ENCODE results near the gene MYO18B.

The MYO18B gene

GRCh38 chr22:25817092-25817943 is 75.3 kb downstream of the MYO18B start:
- TF ChIP-seq TAF1 (IDR thresholded peaks at IDR 0.05; ENCODE audit: borderline replicate concordance, insufficient read depth, low read length), result no peak
- TF ChIP-seq POLR2AphosphoS5 (IDR thresholded peaks at IDR 0.05; ENCODE audit: low read depth, low read length), result no peak
- TF ChIP-seq, protein P1, sequence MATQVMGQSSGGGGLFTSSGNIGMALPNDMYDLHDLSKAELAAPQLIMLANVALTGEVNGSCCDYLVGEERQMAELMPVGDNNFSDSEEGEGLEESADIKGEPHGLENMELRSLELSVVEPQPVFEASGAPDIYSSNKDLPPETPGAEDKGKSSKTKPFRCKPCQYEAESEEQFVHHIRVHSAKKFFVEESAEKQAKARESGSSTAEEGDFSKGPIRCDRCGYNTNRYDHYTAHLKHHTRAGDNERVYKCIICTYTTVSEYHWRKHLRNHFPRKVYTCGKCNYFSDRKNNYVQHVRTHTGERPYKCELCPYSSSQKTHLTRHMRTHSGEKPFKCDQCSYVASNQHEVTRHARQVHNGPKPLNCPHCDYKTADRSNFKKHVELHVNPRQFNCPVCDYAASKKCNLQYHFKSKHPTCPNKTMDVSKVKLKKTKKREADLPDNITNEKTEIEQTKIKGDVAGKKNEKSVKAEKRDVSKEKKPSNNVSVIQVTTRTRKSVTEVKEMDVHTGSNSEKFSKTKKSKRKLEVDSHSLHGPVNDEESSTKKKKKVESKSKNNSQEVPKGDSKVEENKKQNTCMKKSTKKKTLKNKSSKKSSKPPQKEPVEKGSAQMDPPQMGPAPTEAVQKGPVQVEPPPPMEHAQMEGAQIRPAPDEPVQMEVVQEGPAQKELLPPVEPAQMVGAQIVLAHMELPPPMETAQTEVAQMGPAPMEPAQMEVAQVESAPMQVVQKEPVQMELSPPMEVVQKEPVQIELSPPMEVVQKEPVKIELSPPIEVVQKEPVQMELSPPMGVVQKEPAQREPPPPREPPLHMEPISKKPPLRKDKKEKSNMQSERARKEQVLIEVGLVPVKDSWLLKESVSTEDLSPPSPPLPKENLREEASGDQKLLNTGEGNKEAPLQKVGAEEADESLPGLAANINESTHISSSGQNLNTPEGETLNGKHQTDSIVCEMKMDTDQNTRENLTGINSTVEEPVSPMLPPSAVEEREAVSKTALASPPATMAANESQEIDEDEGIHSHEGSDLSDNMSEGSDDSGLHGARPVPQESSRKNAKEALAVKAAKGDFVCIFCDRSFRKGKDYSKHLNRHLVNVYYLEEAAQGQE (IDR thresholded peaks at IDR 0.05; ENCODE audit: insufficient read depth in 1 of 2, low read depth in 2 of 2, low read length in 2 of 2), result no peak

GRCh38 chr22:25818541-25818940 is 76.6 kb downstream of the MYO18B start:
- no peak for TF ChIP-seq TAF1 (IDR thresholded peaks at IDR 0.05; ENCODE audit: borderline replicate concordance, insufficient read depth, low read length)
- no peak for TF ChIP-seq SIN3A (IDR thresholded peaks at IDR 0.05; ENCODE audit: borderline replicate concordance, insufficient read depth, low read length)
- TF ChIP-seq POLR2AphosphoS5 (IDR thresholded peaks at IDR 0.05; ENCODE audit: low read depth, low read length), result no peak
- no peak for TF ChIP-seq FOXP2 (optimal IDR thresholded peaks at IDR 0.05; ENCODE audit: borderline replicate concordance, extremely low read depth, extremely low read length, insufficient read depth)
- TF ChIP-seq, protein P1 (IDR thresholded peaks at IDR 0.05; ENCODE audit: insufficient read depth in 1 of 2, low read depth in 2 of 2, low read length in 2 of 2), result no peak

DNA sequence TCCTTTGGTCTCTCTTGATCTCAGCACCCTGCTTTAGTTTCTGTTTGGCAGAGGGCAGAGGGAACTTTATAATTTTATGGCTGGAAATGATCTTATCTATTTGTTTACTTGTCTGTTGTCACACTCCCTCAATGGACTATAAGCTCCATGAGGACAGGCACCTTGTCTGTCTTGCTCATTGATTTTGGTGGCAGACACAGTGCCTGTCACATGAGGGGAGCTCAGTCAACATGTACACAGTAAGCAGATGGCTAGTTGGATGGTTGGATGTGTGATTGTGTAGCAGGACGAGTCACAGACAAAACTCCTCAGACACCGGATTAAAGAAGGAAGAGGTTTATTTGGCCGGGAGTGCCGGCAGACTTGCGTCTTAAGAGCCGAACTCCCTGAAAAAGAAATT is 80.4 kb downstream of the MYO18B start:
- no peak for TF ChIP-seq TAF1 (IDR thresholded peaks at IDR 0.05; ENCODE audit: borderline replicate concordance, insufficient read depth, low read length)
- no peak for TF ChIP-seq FOXP2 (optimal IDR thresholded peaks at IDR 0.05; ENCODE audit: borderline replicate concordance, extremely low read depth, extremely low read length, insufficient read depth)
- TF ChIP-seq, protein P1 (IDR thresholded peaks at IDR 0.05; ENCODE audit: insufficient read depth in 1 of 2, low read depth in 2 of 2, low read length in 2 of 2), result no peak
- no peak for TF ChIP-seq POLR2AphosphoS5 (IDR thresholded peaks at IDR 0.05; ENCODE audit: low read depth, low read length)
- no peak for TF ChIP-seq SIN3A (IDR thresholded peaks at IDR 0.05; ENCODE audit: borderline replicate concordance, insufficient read depth, low read length)

DNA sequence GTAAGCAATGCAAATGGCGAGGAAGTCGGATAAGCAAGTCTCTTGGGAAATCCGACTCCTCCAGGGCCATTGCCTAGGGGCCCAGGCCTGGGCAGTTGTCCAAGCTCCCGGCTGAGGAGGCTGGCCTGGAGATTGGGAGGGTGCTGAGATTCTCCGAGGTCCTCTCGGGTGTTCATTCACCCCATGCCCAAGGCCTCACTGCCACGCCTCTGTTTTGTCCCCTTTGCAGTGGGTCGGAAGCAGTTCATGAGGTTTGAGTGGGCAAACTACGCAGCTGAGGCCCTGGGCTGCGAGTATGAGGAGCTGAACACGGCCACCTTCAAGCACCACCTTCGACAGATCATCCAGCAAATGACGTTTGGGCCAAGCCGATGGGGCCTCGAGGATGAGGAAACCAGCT is 81.3 kb downstream of the MYO18B start:
- no peak for TF ChIP-seq TAF1 (IDR thresholded peaks at IDR 0.05; ENCODE audit: borderline replicate concordance, insufficient read depth, low read length)
- TF ChIP-seq SIN3A (IDR thresholded peaks at IDR 0.05; ENCODE audit: borderline replicate concordance, insufficient read depth, low read length), result no peak
- TF ChIP-seq, protein P1 (IDR thresholded peaks at IDR 0.05; ENCODE audit: insufficient read depth in 1 of 2, low read depth in 2 of 2, low read length in 2 of 2), result no peak
- no peak for TF ChIP-seq POLR2AphosphoS5 (IDR thresholded peaks at IDR 0.05; ENCODE audit: low read depth, low read length)
- TF ChIP-seq FOXP2 (optimal IDR thresholded peaks at IDR 0.05; ENCODE audit: borderline replicate concordance, extremely low read depth, extremely low read length, insufficient read depth), result no peak

Data from PFSK-1 (cell line).